Measurements from ENCODE around the gene AADACL3.

Gene AADACL3

DNA sequence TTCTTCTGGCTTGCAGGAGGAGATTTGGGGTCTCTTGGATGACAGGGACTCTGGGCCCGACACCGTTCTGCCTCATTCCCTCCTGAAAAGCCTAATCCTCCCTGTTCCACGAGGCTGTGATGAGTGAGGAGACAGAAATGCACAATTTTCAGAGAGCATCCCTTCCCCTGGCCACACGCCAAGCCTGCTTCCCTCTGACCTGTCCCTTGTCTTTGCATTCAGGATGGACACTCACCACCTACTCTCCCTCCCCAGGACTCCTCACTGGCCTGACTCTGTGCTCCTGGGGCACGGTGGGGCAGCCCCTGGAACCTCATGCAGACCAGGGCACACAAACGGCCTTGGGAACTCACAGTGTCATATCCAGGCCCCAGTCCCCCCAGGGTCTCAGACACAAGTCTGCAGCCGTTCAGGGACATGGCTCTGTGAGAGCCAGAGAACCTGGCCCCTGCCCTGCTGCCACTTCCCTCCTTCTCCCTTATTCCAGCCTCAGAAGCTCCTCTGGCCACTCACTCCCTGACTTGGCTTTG lies 54.1 kb downstream of the AADACL3 start:
- DNase-seq: no peak

DNA sequence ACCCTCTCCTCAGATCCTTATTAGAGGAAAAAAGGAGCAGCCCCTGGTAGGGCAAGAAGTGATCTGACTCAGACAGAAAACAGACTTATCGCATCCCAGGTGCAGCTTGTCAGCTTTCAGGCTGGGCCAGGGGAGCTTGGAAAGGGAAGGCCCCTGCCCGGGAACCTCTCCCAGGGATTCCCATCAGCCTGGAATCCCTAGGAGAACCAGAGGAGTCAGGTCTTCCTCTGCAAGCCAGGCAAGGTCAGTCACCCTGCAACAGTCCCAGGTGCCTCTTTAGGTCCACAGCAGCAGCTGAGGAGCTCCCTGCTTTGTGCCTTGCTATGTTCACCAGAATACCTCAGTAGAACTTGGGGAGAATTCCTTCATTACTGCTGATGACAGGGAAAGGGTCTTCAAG lies 54.7 kb downstream of the AADACL3 start:
- DNase-seq: no peak

DNA sequence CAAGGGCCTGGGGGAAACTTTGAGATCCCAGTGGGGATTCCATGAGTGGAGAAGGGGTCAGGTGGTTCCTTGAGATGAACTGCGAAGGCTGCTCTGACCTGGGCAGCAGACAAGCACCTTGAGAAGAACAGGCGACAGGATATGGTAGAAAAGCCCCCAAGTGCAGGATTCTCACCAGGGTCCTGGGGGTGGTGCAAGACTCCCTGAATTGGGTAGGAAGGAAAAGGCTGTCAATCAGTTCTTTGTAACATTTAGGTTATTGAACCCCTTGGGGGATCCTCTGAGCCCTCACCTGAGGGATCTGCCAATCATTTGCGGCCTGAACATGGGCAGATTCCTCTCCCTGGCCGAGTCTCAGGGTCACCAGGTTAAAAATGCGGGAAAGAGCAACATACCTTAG lies 55.3 kb downstream of the AADACL3 start:
- no peak for DNase-seq

DNA sequence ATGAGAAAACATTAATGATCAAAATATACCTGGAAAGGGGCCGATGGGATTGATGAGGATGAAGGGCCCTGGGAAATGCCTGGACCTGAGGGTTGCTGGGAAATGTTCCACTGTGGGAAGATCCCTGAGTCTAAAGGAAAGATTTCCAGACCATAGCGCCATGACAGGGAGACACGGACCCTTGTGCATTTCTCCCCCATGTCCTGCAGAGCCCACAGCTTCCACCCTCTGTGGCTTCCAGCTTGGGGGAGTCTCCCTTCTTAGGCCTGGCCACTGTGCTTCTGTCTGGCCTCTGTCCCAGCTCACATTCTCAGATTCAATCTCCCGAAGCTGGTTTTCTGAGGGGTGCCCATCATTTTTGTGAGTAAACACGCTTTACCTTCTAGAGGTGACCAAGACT lies 56.6 kb downstream of the AADACL3 start:
- DNase-seq: no peak

DNA sequence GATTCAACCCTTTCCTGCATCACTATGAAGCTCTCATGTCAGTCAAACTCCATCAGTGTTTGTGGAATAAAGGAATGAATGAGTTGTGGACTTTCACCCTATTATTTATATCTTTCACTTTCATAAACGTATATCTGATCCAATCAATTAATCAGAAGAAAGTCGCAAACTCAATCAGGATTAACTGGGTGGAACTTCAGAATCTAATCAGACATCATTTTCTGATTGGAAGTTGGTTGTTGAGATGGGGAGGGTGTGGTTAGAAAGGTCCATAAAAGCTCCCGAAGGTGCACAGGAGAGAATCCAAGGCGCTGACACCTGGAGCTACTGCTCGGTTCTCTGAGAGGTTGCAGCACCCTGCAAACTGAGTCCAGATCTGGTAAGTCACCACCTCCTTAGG lies 57.5 kb downstream of the AADACL3 start, which contains the start of gene PRAMEF12:
Gene PRAMEF12 (plus strand): TSS at position 301 of the 400 bp plus-strand sequence. CDS start 1,130 bp downstream, outside the sequence.
- no peak for DNase-seq

DNA sequence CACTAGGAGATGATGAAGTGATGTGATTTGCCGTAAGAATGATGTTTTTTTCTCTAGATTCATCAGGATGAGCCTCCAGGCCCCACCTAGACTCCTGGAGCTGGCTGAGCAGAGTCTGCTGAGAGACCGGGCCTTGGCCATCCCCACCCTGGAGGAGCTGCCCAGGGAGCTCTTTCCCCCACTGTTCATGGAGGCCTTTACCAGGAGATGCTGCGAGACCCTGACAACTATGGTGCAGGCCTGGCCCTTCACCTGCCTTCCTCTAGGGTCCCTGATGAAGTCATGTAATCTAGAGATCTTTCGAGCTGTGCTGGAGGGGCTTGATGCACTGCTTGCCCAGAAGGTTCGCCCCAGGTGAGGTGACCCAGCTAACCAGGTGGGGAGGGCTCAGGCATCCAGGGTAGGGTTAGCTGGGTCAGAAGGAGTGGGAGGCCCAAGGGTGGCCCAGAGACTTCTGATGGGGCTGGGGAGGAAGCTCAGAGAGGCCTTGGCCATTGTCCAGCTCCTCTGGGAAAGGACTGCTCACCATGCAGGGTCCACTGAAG lies 59.0 kb downstream of the AADACL3 start:
- DNase-seq: no peak

DNA sequence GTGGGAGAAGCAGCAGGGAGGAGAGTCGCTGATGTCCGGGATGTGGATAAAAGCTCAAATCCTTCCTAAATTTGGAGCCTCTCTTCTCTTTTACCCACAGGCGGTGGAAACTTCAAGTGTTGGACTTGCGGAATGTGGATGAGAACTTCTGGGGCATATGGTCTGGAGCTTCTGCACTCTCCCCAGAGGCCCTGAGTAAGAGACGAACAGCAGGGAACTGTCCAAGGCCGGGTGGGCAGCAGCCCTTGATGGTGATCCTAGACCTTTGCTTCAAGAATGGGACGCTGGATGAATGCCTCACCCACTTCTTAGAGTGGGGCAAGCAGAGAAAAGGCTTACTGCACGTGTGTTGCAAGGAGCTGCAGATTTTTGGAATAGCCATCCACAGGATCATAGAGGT lies 59.5 kb downstream of the AADACL3 start:
- no peak for DNase-seq

DNA sequence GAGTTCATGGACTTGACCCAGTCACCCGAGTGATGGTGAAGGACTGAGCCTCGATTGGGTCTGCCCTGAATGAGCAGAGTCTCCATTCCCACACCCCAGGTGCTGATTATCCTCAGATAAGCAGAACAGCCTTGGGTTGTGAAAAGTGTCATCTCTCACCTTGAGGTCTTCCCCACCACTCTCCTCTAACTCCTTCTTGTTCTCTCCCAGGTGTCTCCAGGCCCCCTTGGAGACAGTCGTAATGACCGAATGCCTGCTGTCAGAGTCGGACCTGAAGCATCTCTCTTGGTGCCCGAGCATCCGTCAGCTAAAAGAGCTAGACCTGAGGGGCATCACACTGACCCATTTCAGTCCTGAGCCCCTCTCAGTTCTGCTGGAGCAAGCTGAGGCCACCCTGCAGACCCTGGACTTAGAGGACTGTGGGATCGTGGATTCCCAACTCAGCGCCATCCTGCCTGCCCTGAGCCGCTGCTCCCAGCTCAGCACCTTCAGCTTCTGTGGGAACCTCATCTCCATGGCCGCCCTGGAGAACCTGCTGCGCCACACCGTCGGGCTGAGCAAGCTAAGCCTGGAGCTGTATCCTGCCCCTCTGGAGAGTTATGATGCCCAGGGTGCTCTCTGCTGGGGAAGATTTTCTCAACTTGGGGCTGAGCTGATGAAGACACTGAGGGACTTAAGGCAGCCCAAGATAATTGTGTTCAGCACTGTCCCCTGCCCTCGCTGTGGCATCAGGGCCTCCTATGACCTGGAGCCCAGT lies 61.1 kb downstream of the AADACL3 start:
- DNase-seq: no peak

Data from DMS79 treated with DMSO at 0.1 percent for 48 hours (cell line).